Skin of body (tissue), 2 donors: Measurements from ENCODE around the gene PCSK4. TPM values are rescaled to one million over a fixed set of nuclear protein-coding genes. Genes with fewer than 3 reads are reported as not detected.
"Not testable (repeated sequence)": the region's sequence is repeated elsewhere in the genome, so short reads cannot be mapped to it uniquely, and the experiment has no call there.

ENCODE experiments used
- DNase-seq: peaks from one replicate; lab custom pipeline; 2025; lab: John Stamatoyannopoulos, UW
- total RNA-seq: library from RNA; depleted of rRNA; stranded (reverse); fragments of >200 nt; gene quantifications from one replicate; pipeline ENCODE4 v1.2.3, GENCODE V29; 2014

The PCSK4 gene
- total RNA-seq, 1 donor from 2014 or later, result 0.59 TPM

DNA sequence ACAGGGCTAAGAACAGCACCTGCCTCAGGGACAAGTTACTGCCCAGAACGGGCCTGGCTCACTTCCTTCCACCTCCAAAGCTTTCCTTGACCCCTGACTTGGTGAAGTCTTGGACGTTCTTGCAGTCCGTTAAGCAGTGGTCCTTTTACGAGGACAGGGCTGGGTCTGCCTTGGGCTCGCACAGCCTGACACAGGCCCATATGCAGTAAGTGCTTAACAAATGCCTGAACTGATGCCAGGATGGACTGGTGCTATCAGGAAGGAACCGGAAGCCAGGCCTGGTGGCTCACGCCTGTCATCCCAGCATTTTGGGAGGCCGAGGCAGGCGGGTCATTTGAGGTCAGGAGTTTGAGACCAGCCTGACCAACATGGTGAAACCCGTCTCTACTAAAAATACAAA, 31.9 kb upstream of the PCSK4 start:
- no peak for DNase-seq

DNA sequence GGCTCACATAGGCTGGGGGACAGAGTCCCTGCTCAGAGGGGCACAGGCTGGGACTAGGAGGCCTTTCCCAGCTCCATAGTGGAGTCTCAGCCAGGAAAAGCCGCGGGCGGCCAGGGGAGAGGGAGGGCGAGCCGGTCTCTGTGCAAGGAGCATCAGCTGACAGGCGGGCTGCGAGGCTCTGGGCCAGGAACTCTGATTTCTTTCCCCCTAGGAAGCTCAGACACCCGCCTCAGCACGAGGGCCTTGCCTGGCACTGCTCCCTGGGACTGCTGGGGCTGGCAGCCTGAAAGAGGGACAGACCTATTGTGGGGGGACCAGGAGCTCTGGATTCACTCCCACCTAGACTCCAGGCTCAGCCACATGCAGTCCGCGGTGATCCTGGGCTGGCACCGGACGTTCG, 31.5 kb upstream of the PCSK4 start:
- DNase-seq, result no peak

DNA sequence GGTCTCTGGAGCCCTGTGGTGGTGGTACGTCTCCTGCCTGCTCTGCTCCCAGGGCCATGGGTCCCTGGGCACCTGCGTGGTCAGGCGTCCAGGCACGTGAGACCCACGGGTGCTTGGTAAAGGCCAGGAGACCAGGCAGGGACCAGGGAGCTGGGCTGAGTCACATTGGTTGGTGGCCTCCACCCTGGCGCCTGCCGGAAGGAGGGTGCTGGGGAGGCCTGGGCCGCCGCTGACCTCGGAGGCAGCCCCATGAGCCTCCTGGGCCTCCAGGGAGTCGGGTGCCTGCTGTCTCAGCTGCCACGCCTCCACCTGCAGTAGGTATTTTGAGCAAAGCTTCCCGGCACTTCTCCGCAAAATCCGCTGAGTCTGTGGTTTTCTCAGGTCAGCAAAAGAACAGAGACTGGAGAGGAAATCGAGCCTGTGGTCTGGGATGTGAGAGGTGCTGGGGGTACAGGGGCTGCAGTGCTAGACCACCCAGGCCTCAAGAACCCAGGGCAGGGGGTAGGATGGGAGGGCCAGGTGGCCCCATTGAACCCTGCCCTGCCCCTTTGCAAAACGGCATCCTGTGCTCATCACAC, 30.1 kb upstream of the PCSK4 start:
- no peak for DNase-seq

DNA sequence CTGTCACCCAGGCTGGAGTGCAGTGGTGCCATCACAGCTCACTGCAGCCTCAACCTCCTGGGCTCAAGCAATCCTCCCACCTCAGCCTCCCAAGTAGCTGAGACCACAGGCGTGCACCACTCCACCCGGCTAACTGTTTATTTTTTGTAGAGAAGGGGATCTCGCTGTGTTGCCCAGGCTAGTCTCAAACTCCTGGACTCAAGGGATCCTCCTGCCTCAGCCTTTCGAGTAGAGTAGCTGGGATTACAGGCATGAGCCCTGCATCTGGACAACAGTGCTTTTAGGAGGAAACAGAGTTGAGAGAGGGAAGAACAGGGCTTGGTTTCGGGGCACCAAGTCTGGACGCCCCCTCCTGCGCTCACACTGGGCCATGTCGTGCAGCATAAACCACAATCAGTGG, 29.7 kb upstream of the PCSK4 start:
- DNase-seq, result not testable (repeated sequence)

DNA sequence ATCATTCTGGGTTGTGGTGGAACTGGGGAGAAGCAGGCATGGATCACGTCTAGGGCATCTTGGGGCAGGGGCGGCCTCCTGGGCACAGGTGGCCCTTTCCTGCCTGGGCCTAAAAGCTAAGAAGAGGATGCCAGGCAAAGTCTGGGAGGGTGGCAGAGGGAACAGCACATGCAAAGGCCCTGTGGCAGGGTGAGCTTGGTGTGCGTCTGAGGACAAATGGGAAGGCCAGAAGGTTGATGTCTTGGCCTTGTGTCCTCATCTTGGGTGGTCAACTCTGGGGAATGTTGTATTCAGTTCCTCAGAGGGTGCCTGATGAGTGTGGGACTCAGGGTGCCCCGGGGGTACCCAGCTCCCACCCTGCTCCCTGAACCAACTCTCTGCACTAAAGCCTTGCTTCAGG, 28.3 kb upstream of the PCSK4 start:
- no peak for DNase-seq

DNA sequence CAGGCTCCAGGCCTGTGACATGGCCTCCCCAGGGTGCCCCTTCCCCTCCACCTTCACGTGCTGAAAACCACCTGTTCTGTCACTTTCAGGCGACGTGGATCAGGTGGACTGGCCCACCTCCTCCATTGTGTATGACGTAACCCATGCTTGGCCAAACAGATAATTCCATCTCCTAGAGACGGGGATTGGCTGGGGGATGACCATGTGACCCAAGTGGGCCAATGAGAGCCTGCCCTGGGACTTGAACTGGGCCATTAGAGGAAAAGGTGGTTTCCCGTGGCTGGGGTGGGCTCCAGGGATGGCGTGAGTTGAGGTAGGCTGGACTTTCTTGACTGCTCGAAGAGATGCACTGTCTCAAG, 26.2 kb upstream of the PCSK4 start:
- DNase-seq, result no peak

DNA sequence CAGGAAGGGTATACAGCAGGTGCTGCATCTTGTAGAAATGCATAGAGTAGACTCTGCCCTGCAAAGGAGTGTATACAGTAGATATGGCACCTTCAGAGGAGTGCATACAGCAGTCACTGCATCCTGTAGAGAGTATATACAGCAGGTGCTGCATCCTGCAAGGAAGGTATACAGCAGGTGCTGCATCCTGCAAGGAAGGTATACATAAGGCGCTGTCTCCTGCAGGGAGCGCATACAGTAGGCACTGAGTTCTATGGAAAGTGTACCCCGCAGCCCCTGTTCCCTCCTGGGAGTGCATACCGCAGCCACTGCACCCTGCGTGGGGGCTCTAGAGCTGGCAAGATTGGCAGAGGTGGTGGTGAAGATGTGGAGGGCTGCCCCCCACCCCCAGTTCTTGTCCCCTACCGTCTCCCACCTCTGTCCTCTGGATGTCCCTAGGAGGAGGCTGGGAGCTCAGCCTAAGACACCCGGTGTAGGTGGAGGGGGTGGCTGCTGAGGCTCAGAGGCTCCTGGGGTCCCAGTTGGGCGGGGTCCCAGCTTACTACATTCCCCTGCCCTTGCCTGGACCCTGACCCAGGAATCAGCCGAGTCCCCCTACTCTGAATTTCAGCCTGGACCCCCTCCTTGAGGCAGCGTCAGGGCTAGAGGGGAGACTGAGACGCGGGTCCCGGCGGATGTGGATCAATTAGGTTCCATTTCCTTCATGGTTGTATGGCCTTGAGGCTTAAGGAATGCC, 25.0 kb upstream of the PCSK4 start:
- no peak for DNase-seq

DNA sequence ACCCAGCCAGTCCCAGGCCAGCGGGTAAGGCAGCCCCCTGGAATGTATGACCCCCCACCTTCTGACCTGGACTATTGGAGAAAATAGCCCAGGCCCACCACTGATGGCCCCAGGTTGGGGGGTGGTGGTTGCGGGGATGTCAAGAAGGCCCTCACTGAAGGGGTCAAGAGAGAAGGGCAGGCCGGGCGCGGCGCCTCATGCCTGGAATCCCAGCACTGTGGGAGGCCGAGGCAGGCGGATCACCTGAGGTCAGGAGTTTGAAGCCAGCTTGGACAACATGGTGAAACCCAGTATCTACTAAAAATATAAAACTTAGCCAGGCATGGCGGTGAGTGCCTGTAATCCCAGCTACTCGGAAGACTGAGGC, 24.1 kb upstream of the PCSK4 start:
- no peak for DNase-seq

DNA sequence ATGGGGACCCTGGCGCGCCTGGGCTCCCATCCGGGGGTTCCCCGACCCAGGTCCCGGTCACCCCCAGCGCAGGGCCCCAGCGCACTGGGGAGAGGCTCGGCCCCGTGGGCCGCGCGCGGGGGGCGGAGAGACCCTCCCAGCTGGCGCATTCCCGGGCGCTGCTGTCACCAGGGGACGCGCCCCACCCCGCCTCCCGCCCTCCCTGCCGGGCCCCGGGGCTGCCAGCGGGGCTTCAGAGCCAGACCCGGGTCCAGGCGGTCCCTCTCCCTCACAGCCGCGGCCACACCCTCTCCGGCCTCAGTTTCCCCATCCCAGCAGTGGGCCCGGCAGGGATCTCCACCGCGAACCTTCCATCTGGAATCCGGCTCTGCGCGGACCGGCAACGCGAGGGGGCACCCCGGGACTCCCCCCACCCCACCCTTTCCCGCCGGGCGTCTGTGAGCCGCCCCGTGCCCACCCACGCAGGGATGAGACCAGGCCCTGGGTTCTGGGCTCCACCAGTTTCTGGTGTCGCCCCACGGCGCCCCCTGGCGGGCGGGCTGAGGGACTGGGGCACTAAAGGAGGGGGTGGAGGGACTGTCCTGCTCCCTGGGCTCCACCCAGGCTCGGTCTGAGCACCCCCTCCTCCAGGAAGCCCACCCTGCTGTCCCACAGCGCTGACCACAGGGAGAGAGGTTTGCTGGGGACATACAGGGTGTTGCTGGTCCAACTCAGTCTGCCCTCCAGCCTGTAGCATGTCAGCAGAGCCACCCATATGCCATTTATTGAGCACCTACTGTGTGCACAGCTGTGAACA, 23.5 kb upstream of the PCSK4 start:
- DNase-seq, result peak; percentile 57

DNA sequence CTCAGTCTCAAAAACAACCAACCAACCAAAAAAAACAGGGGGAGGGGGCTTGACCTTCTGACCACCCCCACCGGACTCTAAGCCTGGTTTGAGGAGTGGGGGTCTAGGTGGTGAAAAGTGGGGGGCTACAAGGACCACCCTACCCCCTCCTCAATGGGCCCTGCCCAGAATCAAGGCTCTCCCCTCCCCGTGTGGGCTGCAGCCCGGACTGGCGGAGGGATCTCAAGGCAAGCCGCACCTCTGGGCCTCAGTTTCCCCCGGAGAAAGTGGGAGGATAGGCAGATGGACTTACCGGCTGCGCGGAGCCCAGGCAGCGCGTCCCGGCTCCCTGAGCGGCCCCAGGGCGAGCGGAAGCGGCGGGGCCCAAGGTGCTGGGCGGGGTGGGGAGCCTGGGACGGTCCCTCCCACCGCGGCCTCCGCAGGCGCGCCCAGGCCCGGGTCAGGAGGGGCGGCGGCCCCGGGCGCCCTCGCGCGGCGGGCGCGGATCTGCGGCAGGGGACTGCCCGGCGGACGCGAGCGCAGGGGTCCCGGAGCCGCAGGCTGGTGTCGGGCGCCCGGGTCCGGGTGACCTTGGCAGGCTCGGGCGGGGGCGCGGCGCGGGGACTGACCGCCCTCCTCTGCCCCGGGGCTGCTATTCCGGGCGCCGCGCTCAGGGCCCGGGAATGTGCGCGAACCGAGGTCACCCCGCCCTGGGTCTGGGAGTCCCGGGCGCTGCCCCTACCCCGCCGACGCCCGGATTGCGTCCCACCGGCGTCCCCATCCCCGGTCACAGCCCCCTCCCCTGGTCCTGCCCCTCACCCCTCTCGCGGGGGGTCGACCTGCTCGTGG, 22.7 kb upstream of the PCSK4 start, which contains the start of gene ADAMTSL5:
Gene ADAMTSL5, minus strand, starts transcription at position 349 of the 828 bp plus-strand sequence. CDS start 2,076 bp downstream, outside the sequence.
- DNase-seq, result peak; percentile 57

DNA sequence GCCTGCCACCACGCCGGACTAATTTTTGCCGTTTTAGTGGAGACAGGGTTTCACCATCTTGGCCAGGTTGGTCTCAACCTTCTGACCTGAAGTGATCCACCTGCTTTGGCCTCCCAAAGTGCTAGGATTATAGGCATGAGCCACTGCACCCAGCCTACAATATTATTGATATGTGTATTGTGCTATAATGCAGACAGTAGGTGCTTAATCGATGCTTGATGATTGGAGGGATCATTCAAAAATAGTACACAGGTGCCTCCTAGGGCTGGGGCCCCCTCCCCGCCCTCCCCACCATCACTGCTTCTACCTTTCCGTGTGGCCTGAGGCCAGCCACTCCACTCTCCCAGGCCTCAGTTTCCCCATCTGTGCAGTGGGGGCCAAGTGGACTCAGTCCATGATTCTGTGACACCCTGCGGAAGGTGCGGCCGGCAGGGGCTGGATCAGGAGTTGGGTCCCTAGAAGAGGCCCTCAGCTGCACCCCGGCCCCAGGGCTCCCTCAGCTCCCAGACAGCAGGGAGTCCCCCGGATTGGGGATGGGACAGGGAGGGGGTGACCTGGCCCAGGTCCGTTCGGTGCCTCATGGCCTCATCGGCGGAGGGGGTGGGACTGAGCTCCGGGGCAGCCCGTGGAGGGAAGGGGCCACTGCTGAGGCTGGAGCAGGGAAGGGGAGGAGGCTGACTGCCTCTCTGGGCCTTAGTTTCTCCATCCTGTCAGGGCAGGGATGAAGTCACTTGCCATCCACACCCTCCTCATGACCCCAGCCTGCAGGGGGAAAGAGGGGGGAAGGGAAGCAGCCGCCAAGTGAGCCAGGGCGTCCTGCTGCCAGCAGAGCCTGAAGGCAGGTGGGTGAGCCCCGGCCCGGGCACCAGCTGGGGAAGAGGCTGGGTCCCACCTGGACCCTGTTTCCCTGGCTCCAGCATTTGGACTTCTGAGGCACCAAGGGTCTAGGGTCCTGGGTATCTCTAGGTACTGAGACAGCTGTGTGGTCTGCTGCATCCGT, 21.5 kb upstream of the PCSK4 start:
- no peak for DNase-seq

DNA sequence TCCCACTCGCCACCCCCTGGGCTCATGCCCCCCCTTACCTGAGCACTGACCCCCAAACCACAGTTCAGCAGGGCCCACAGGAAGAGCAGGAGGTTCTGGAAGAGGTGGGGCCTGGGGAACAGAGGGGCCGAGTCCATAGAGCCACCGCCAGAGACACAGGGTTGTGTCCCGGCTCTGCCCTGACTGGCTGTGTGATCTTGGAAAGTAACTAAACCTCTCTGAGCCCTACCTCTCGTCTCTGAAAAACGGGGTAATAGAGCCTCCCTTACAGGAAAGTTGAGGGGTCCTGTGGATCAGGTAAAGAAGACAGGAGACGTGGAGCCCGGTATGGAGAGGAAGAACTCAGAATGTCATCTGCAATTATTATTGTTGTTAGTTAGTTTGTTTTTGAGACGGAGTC, 20.7 kb upstream of the PCSK4 start:
- DNase-seq, result no peak

DNA sequence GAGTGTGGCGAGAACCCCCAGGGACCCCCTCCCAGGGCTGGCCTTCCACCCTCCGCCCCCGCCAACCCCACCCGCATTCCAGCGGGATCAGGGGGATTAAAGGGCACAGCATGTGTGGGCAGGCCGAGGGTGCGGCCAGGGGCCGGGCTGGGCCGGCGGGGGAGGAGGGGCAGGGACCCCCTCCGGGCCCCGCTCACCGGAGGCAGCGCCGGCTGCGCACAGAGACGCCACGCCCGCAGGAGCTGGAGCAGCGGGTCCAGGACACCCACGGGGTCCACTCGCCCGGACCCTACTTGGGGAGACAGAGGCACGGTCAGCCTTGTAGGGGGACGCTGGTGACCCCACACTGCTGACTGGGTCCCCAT, 20.3 kb upstream of the PCSK4 start:
- no peak for DNase-seq

DNA sequence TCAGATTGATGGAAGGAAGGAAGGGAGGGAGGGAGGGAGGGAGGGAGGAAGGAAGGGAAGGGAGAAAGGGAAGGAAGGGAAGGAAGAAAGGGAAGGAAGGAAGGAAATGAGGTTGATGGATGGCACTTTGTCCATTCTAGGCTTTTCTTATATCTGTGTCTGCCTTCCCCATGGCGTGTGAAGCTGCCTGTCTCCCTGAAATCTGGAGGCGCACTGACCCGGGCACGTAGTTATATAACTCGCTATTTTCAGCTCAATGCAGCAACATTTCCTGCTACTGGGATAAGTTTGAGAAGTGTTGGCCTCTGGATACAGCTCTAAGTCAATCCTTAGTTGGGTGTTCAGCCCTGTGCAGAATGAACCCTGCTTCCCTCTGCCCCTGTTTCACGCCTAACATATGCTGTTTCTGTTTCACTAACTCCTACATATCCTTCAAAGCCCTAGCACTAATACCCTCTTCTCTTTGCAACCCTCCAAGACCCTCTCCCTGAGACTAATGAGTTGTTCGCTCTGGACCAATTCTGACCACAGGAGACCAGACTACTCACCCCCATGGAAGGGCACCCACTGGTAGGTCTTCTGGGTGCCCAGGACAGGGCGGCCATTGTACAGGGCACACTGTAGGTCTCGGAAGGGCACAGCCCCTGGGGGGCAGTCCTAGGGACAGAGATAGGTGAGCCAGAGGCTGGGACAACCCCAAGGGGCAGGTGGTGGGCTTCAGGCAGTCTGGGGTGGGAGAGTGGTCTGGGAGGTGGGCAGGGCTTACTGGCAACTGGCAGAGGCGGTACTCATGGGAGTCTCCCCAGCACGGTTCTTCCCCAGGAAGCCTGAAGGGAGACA, 19.7 kb upstream of the PCSK4 start:
- DNase-seq, result no peak

DNA sequence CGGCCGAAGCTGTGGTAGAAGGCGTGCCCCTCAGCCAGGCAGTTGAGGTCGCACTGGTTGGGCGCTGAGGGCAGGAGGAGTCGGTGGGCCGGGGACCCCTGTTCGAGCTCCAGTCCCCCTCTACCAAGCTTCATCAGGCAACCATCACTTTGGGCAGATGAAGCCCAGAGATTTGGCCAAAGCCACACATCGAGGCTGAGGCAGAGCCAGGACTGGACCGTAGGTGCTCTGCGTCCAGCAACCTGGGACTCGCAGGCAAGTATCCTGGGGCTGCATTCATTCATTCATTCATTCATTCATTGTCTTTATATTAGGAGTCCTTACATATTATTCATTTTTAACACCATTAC, 18.3 kb upstream of the PCSK4 start:
- no peak for DNase-seq

DNA sequence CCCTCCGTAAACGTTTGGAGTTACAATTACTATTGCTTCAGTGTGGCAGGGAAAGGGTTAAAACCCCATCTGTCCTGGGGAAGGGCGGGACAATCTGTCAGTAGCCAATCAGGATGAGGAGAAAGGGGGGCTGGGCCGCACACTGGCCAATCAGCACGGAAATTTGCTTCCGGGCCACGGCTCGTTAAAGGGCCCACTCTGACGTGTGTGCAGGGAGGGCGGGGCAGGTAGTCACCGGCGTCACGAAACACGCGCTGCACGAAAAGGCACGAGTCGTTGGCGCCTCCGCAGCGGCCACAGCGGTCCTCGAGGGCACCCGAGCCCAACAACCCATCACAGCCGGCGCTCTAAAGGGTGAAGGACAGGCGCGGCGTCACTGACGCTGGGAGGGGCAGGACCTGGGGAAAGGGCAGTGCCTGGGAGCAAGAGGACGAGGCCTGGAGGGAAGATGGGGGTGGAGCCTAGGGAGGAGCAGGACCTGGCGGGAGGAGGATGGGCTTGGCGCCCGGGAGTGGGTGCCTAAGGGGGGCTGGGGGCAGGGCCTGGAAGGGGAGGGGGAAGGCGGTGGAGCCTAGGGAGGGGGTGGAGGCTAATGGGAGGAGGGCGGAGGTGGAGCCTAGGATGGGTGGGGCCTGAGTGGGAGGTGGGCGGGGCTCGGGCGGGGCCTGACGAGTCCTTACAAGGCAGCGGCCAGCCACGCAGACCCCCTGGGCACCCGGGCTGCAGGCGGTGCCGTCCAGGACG, 17.8 kb upstream of the PCSK4 start:
- DNase-seq, result peak; percentile 97

DNA sequence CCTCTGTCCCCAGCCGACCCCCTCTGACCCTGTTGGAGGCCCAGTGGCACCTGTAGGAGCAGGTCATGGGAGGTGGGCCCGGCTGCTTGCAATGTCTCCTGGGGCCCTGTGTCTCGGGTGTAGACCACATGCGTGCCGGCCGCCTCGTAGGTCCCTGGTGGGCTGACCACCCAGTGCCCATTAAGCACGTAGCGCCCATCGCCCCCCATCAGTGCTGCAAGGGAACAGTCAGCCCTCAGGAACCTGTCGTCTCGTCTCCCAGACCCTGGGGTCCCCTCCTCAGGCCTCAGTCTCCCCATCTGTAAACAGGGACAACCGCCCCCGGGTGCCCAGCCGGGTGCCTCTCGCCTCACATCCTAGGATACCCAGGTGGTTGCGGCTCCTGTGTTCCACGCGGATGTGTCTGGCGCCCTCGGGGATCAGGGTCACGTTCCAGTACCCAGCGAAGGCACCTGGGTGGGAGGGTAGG, 17.1 kb upstream of the PCSK4 start:
- DNase-seq, result no peak

DNA sequence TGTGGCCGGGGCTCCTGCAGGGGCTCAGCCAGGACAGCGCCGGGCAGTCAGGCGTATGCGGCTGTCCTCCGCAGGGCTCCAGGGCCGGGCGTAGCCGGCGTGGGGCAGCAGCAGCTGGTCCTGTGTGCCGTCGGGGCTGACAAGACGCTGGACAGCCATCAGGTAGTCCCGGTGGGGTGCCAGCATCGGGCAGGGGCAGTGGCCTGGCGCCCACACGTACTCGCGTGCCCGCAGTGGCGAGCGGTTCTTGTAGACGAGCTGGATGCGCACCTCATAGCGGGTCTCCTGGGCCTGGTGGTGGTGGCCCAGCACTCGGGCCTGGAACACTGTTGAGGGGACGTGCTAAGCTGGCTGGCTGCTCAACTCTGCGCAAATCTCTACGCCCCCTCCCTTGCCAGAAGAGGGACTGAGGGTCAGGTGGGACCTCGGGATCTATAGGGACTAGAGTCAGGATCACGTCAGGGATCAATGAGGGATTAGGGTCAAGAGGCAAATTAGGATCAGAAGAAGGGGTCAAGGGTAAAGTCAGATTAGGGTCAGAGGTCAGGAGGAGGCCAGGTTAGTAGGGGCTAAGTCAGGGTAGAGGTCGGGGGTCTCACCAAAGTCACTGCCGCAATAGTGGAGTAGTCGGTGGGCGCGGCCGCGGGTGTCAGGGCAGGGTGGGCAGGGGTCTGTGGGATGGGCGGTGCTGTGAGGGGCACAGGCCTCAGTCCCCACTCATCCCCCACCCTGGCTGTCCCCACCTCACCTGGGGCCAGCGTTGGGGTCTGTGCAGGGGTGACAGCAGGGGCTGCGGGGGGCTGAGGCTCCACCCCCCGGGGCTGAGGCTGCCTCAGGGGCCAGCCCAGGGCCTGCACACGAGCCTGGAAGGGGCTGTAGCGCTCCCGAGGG, 16.1 kb upstream of the PCSK4 start:
- DNase-seq, result no peak
